ENCODE data around the gene CDK5R2.

The CDK5R2 gene

GRCh38 chr2:218959141-218959731 is at the start of gene CDK5R2:
Gene CDK5R2, plus strand, starts transcription at chr2:218959666. Its CDS starts 155 bp downstream, at chr2:218959821.
- TF ChIP-seq PATZ1 (CRISPR knock-in tag; IDR thresholded peaks at IDR 0.05; ENCODE audit: borderline replicate concordance), result no peak
- no peak for TF ChIP-seq PPARA (CRISPR knock-in tag; IDR thresholded peaks at IDR 0.05; ENCODE audit: borderline replicate concordance)
- no peak for TF ChIP-seq POU6F1 (CRISPR knock-in tag; IDR thresholded peaks at IDR 0.05; ENCODE audit: borderline replicate concordance, low read depth)
- no peak for TF ChIP-seq SNAI2 (CRISPR knock-in tag; IDR thresholded peaks at IDR 0.05)
- TF ChIP-seq TSHZ2 (CRISPR knock-in tag; IDR thresholded peaks at IDR 0.05), result no peak
- TF ChIP-seq ZC3H10 (CRISPR knock-in tag; IDR thresholded peaks at IDR 0.05), result no peak
- no peak for TF ChIP-seq RARB (CRISPR knock-in tag; IDR thresholded peaks at IDR 0.05)
- peak; percentile 86 for ATAC-seq

- no peak for TF ChIP-seq ZNF70 (CRISPR knock-in tag; IDR thresholded peaks at IDR 0.05)
- no peak for ATAC-seq
These were observed 48.7 kb upstream of the CDK5R2 start for GRCh38 chr2:218910741-218911140.

GRCh38 chr2:218920504-218920903 is 39.0 kb upstream of the CDK5R2 start:
- no peak for TF ChIP-seq TSHZ2 (CRISPR knock-in tag; IDR thresholded peaks at IDR 0.05)
- no peak for TF ChIP-seq ZNF565 (CRISPR knock-in tag; conservative IDR thresholded peaks at IDR 0.05; ENCODE audit: low read depth)
- TF ChIP-seq CREB5 (CRISPR knock-in tag; IDR thresholded peaks at IDR 0.05; ENCODE audit: low read depth), result no peak
- TF ChIP-seq ISL1 (CRISPR knock-in tag; IDR thresholded peaks at IDR 0.05), result no peak
- no peak for TF ChIP-seq SNAI2 (CRISPR knock-in tag; IDR thresholded peaks at IDR 0.05)
- no peak for TF ChIP-seq TOX (CRISPR knock-in tag; IDR thresholded peaks at IDR 0.05; ENCODE audit: borderline replicate concordance)
- TF ChIP-seq TCF4 (CRISPR knock-in tag; IDR thresholded peaks at IDR 0.05; ENCODE audit: borderline replicate concordance), result no peak
- TF ChIP-seq POU6F1 (CRISPR knock-in tag; IDR thresholded peaks at IDR 0.05; ENCODE audit: borderline replicate concordance, low read depth), result no peak
- no peak for TF ChIP-seq OSR1 (CRISPR knock-in tag; IDR thresholded peaks at IDR 0.05)
- TF ChIP-seq ZNF70 (CRISPR knock-in tag; IDR thresholded peaks at IDR 0.05), result no peak
- TF ChIP-seq PATZ1 (CRISPR knock-in tag; IDR thresholded peaks at IDR 0.05; ENCODE audit: borderline replicate concordance), result no peak
- TF ChIP-seq ESRRG (CRISPR knock-in tag; IDR thresholded peaks at IDR 0.05), result no peak
- TF ChIP-seq ZC3H10 (CRISPR knock-in tag; IDR thresholded peaks at IDR 0.05), result no peak
- ATAC-seq, result no peak
